CD4-positive, alpha-beta T cell treated with Interleukin-15 for 4 hours (primary cell): ENCODE measurements around the gene VSIG8.

Source experiments
- DNase-seq: peaks from one replicate; pipeline ENCODE4 v3.0.0-alpha.2; 2020; ENCODE audit warnings: low spot score

Gene VSIG8

GRCh38 chr1:159883134-159883533 lies 20.7 kb upstream of the VSIG8 start:
- DNase-seq = no peak

GRCh38 chr1:159882527-159882862 lies 20.0 kb upstream of the VSIG8 start:
- DNase-seq = no peak

- DNase-seq = peak; percentile 32
These were observed 19.4 kb upstream of the VSIG8 start for GRCh38 chr1:159881622-159882526.

- DNase-seq = no peak
These were observed 18.0 kb upstream of the VSIG8 start for GRCh38 chr1:159880430-159880829.

GRCh38 chr1:159879977-159880376 lies 17.5 kb upstream of the VSIG8 start:
- no peak for DNase-seq

GRCh38 chr1:159879136-159879535 lies 16.7 kb upstream of the VSIG8 start:
- no peak for DNase-seq

- DNase-seq = no peak
These were observed 15.4 kb upstream of the VSIG8 start for GRCh38 chr1:159877695-159878444.

GRCh38 chr1:159873530-159874143 lies 11.2 kb upstream of the VSIG8 start:
- no peak for DNase-seq

- no peak for DNase-seq
These were observed 10.4 kb upstream of the VSIG8 start for GRCh38 chr1:159872891-159873290.

- DNase-seq = no peak
These were observed 8.2 kb upstream of the VSIG8 start for GRCh38 chr1:159870704-159871103.

- no peak for DNase-seq
These were observed 7.2 kb upstream of the VSIG8 start for GRCh38 chr1:159869607-159870006.

GRCh38 chr1:159869173-159869572 lies 6.7 kb upstream of the VSIG8 start:
- no peak for DNase-seq

- no peak for DNase-seq
These were observed 6.3 kb upstream of the VSIG8 start for GRCh38 chr1:159868766-159869165.

GRCh38 chr1:159867664-159868026 lies 5.2 kb upstream of the VSIG8 start:
- DNase-seq = no peak

GRCh38 chr1:159866905-159867663 lies 4.6 kb upstream of the VSIG8 start:
- DNase-seq = no peak

GRCh38 chr1:159866066-159866465 lies 3.6 kb upstream of the VSIG8 start:
- DNase-seq = no peak

- DNase-seq = no peak
These were observed 1.8 kb upstream of the VSIG8 start for GRCh38 chr1:159864262-159864661.

- no peak for DNase-seq
These were observed 426 bp downstream of the VSIG8 start for GRCh38 chr1:159862031-159862430.

GRCh38 chr1:159861218-159861617 lies 1.2 kb downstream of the VSIG8 start:
- no peak for DNase-seq

- DNase-seq = no peak
These were observed 2.0 kb downstream of the VSIG8 start for GRCh38 chr1:159860456-159860855.

GRCh38 chr1:159859767-159860322 lies 2.6 kb downstream of the VSIG8 start:
- DNase-seq = no peak

GRCh38 chr1:159857889-159858288 lies 4.6 kb downstream of the VSIG8 start:
- DNase-seq = no peak
